Measurements from ENCODE around the gene BPIFB4.

Gene BPIFB4

GRCh38 chr20:33059741-33060390 lies 19.6 kb upstream of the BPIFB4 start:
- Histone ChIP-seq H3K4me3 (ENCODE audit: low read length in 2 of 2) (no peak overlapping the region), H2BK120ac (ENCODE audit: low read depth, low read length) (peak overlapping the region; percentile 35), H3K9me3 (replicated peaks in 1 of 2; ENCODE audit: control insufficient read depth in 2 of 2, insufficient read depth in 1 of 2, low read depth in 1 of 2, low read length in 2 of 2) (no peaks in the 10 kb centered on the region), H2BK5ac (ENCODE audit: low read length) (no peak overlapping the region), H3K27ac (replicated peaks; ENCODE audit: low read length) (no peak overlapping the region), H3K4me2 (ENCODE audit: insufficient read depth, low read length, poor library complexity, severe bottlenecking) (no peak overlapping the region), H3K36me3 (replicated peaks in 1 of 2; ENCODE audit: control insufficient read depth in 2 of 2, insufficient read depth in 2 of 2, low read length in 2 of 2) (no peaks in the 10 kb centered on the region), H2AK5ac (ENCODE audit: low read depth, low read length) (peak overlapping the region; percentile 24), H3K4ac (ENCODE audit: low read length) (no peak overlapping the region), H2BK15ac (ENCODE audit: low read length) (no peak overlapping the region), H3K23ac (ENCODE audit: low read depth, low read length, poor library complexity) (no peak overlapping the region), H3K27me3 (ENCODE audit: control insufficient read depth in 3 of 3, insufficient read depth in 3 of 3, low read depth in 1 of 3, low read length in 3 of 3) (no peaks in the 10 kb centered on the region), H3K18ac (ENCODE audit: low read length) (peak overlapping the region; percentile 61), H3K4me1 (ENCODE audit: control insufficient read depth in 2 of 2, insufficient read depth in 1 of 2, low read depth in 1 of 2, low read length in 2 of 2) (peaks cover 10 to 11% of the 10 kb centered on the region in 2 donors), H2AFZ (ENCODE audit: low read length) (no peak overlapping the region), H3K14ac (ENCODE audit: low read length) (no peak overlapping the region), H4K91ac (ENCODE audit: low read depth, low read length, poor library complexity) (no peak overlapping the region), H3K9ac (ENCODE audit: low read depth, low read length, poor library complexity) (no peak overlapping the region), H2BK12ac (ENCODE audit: low read length) (no peak overlapping the region), H4K8ac (ENCODE audit: low read depth, low read length) (no peak overlapping the region), H3K79me1 (ENCODE audit: low read depth, low read length) (no peaks in the 10 kb centered on the region)
- no CpG with 5 or more reads among the region's 22 CpGs for WGBS, 2 donors (ENCODE audit: extremely low coverage in 2 of 2, insufficient read length in 2 of 2, insufficient replicate concordance in 1 of 2)
- no peak for DNase-seq (ENCODE audit: low spot score)

GRCh38 chr20:33061658-33062028 lies 17.8 kb upstream of the BPIFB4 start:
- Histone ChIP-seq H2AK5ac (ENCODE audit: low read depth, low read length) (peak overlapping the region; percentile 76), H3K4me1 (ENCODE audit: control insufficient read depth in 2 of 2, insufficient read depth in 1 of 2, low read depth in 1 of 2, low read length in 2 of 2) (peaks cover 10 to 11% of the 10 kb centered on the region in 2 donors), H3K14ac (ENCODE audit: low read length) (no peak overlapping the region), H2BK5ac (ENCODE audit: low read length) (no peak overlapping the region), H2BK15ac (ENCODE audit: low read length) (no peak overlapping the region), H3K4ac (ENCODE audit: low read length) (peak overlapping the region; percentile 23), H3K27me3 (ENCODE audit: control insufficient read depth in 3 of 3, insufficient read depth in 3 of 3, low read depth in 1 of 3, low read length in 3 of 3) (no peaks in the 10 kb centered on the region), H3K9me3 (replicated peaks in 1 of 2; ENCODE audit: control insufficient read depth in 2 of 2, insufficient read depth in 1 of 2, low read depth in 1 of 2, low read length in 2 of 2) (no peaks in the 10 kb centered on the region), H3K18ac (ENCODE audit: low read length) (peak overlapping the region; percentile 3), H3K27ac (replicated peaks; ENCODE audit: low read length) (no peak overlapping the region), H3K23ac (ENCODE audit: low read depth, low read length, poor library complexity) (no peak overlapping the region), H3K36me3 (replicated peaks in 1 of 2; ENCODE audit: control insufficient read depth in 2 of 2, insufficient read depth in 2 of 2, low read length in 2 of 2) (no peaks in the 10 kb centered on the region), H2BK120ac (ENCODE audit: low read depth, low read length) (no peak overlapping the region), H3K9ac (ENCODE audit: low read depth, low read length, poor library complexity) (no peak overlapping the region), H3K79me1 (ENCODE audit: low read depth, low read length) (no peaks in the 10 kb centered on the region), H2AFZ (ENCODE audit: low read length) (no peak overlapping the region), H3K4me3 (ENCODE audit: low read length in 2 of 2) (no peak overlapping the region), H4K8ac (ENCODE audit: low read depth, low read length) (no peak overlapping the region), H3K4me2 (ENCODE audit: insufficient read depth, low read length, poor library complexity, severe bottlenecking) (no peak overlapping the region), H2BK12ac (ENCODE audit: low read length) (peak overlapping the region; percentile 2), H4K91ac (ENCODE audit: low read depth, low read length, poor library complexity) (no peak overlapping the region)
- no peak for DNase-seq (ENCODE audit: low spot score)
- WGBS, 2 donors (ENCODE audit: extremely low coverage in 2 of 2, insufficient read length in 2 of 2, insufficient replicate concordance in 1 of 2): no CpG with 5 or more reads among the region's 14 CpGs

- WGBS, 2 donors (ENCODE audit: extremely low coverage in 2 of 2, insufficient read length in 2 of 2, insufficient replicate concordance in 1 of 2): no CpG with 5 or more reads among the region's 9 CpGs
- Histone ChIP-seq H3K79me1 (ENCODE audit: low read depth, low read length) (no peaks in the 10 kb centered on the region), H3K18ac (ENCODE audit: low read length) (peak overlapping the region; percentile 48), H3K9ac (ENCODE audit: low read depth, low read length, poor library complexity) (no peak overlapping the region), H4K8ac (ENCODE audit: low read depth, low read length) (no peak overlapping the region), H3K23ac (ENCODE audit: low read depth, low read length, poor library complexity) (no peak overlapping the region), H3K36me3 (replicated peaks in 1 of 2; ENCODE audit: control insufficient read depth in 2 of 2, insufficient read depth in 2 of 2, low read length in 2 of 2) (no peaks in the 10 kb centered on the region), H4K91ac (ENCODE audit: low read depth, low read length, poor library complexity) (no peak overlapping the region), H3K4me3 (ENCODE audit: low read length in 2 of 2) (no peak overlapping the region), H3K4ac (ENCODE audit: low read length) (no peak overlapping the region), H3K9me3 (replicated peaks in 1 of 2; ENCODE audit: control insufficient read depth in 2 of 2, insufficient read depth in 1 of 2, low read depth in 1 of 2, low read length in 2 of 2) (no peaks in the 10 kb centered on the region), H3K4me2 (ENCODE audit: insufficient read depth, low read length, poor library complexity, severe bottlenecking) (no peak overlapping the region), H3K4me1 (ENCODE audit: control insufficient read depth in 2 of 2, insufficient read depth in 1 of 2, low read depth in 1 of 2, low read length in 2 of 2) (peaks cover 10 to 11% of the 10 kb centered on the region in 2 donors), H2BK15ac (ENCODE audit: low read length) (no peak overlapping the region), H3K27ac (replicated peaks; ENCODE audit: low read length) (no peak overlapping the region), H2AFZ (ENCODE audit: low read length) (peak overlapping the region; percentile 38), H3K14ac (ENCODE audit: low read length) (no peak overlapping the region), H2BK5ac (ENCODE audit: low read length) (peak overlapping the region; percentile 43), H3K27me3 (ENCODE audit: control insufficient read depth in 3 of 3, insufficient read depth in 3 of 3, low read depth in 1 of 3, low read length in 3 of 3) (no peaks in the 10 kb centered on the region), H2AK5ac (ENCODE audit: low read depth, low read length) (no peak overlapping the region), H2BK12ac (ENCODE audit: low read length) (no peak overlapping the region), H2BK120ac (ENCODE audit: low read depth, low read length) (no peak overlapping the region)
- DNase-seq (ENCODE audit: low spot score): peak; percentile 14
Measured at GRCh38 chr20:33062105-33062824, 17.2 kb upstream of the BPIFB4 start.

- H2AK5ac ChIP-seq (ENCODE audit: low read depth, low read length): no peak overlapping the region
- H3K18ac ChIP-seq (ENCODE audit: low read length): peak overlapping the region; percentile 48
- H2BK15ac ChIP-seq (ENCODE audit: low read length): peak overlapping the region; percentile 42
- no peak overlapping the region for H3K4me2 ChIP-seq (ENCODE audit: insufficient read depth, low read length, poor library complexity, severe bottlenecking)
- no peak overlapping the region for H3K4me3 ChIP-seq (ENCODE audit: low read length in 2 of 2)
- no peaks in the 10 kb centered on the region for H3K27me3 ChIP-seq (ENCODE audit: control insufficient read depth in 3 of 3, insufficient read depth in 3 of 3, low read depth in 1 of 3, low read length in 3 of 3)
- no peak overlapping the region for H3K27ac ChIP-seq (replicated peaks; ENCODE audit: low read length)
- H3K9ac ChIP-seq (ENCODE audit: low read depth, low read length, poor library complexity): no peak overlapping the region
- no peak overlapping the region for H2BK120ac ChIP-seq (ENCODE audit: low read depth, low read length)
- H3K4me1 ChIP-seq (ENCODE audit: control insufficient read depth in 2 of 2, insufficient read depth in 1 of 2, low read depth in 1 of 2, low read length in 2 of 2): peaks cover 10 to 11% of the 10 kb centered on the region in 2 donors
- no peak overlapping the region for H3K4ac ChIP-seq (ENCODE audit: low read length)
- no peak overlapping the region for H4K8ac ChIP-seq (ENCODE audit: low read depth, low read length)
- H3K23ac ChIP-seq (ENCODE audit: low read depth, low read length, poor library complexity): no peak overlapping the region
- H3K9me3 ChIP-seq (replicated peaks in 1 of 2; ENCODE audit: control insufficient read depth in 2 of 2, insufficient read depth in 1 of 2, low read depth in 1 of 2, low read length in 2 of 2): no peaks in the 10 kb centered on the region
- H3K79me1 ChIP-seq (ENCODE audit: low read depth, low read length): no peaks in the 10 kb centered on the region
- peak overlapping the region; percentile 38 for H2AFZ ChIP-seq (ENCODE audit: low read length)
- no peak overlapping the region for H4K91ac ChIP-seq (ENCODE audit: low read depth, low read length, poor library complexity)
- no CpG with 5 or more reads among the region's 1 CpG for WGBS, 2 donors (ENCODE audit: extremely low coverage in 2 of 2, insufficient read length in 2 of 2, insufficient replicate concordance in 1 of 2)
- no peak for DNase-seq (ENCODE audit: low spot score)
- H3K14ac ChIP-seq (ENCODE audit: low read length): no peak overlapping the region
- H2BK5ac ChIP-seq (ENCODE audit: low read length): peak overlapping the region; percentile 43
- H2BK12ac ChIP-seq (ENCODE audit: low read length): no peak overlapping the region
- no peaks in the 10 kb centered on the region for H3K36me3 ChIP-seq (replicated peaks in 1 of 2; ENCODE audit: control insufficient read depth in 2 of 2, insufficient read depth in 2 of 2, low read length in 2 of 2)
Measured at GRCh38 chr20:33062825-33063149, 16.7 kb upstream of the BPIFB4 start.
